Peyer's patch (tissue), 4 donors: ENCODE results near the gene BSCL2. TPM values are rescaled to one million over a fixed set of nuclear protein-coding genes. Genes with fewer than 3 reads are reported as not detected.
"Not testable (repeated sequence)": the region's sequence is repeated elsewhere in the genome, so short reads cannot be mapped to it uniquely, and the experiment has no call there.

Experiments
- DNase-seq, 3 donors: peaks; one replicate each; pipeline ENCODE4 v3.0.0-alpha.2; 2017 to 2019
- H3K27ac ChIP-seq, 4 donors: fragments of 200-600 bp; sonication (generic); one replicate each; pipeline ENCODE4 v1.5.1; 2016 to 2019
- H3K27me3 ChIP-seq, 2 donors: fragments of 200-600 bp; sonication (generic); one replicate each; pipeline ENCODE4 v1.5.1; 2019
- H3K36me3 ChIP-seq, 3 donors: fragments of 200-600 bp; sonication (generic); one replicate each; pipeline ENCODE4 v1.5.1; 2016 to 2019
- H3K4me1 ChIP-seq, 4 donors: fragments of 200-600 bp; sonication (generic); one replicate each; pipeline ENCODE4 v1.5.1; 2016 to 2019
- H3K4me3 ChIP-seq, 4 donors: fragments of 200-600 bp; sonication (generic); 1 replicate in 3 of 4; 2 replicates in 1 of 4; pipeline ENCODE4 v1.5.1; 2016 to 2019; ENCODE audit warnings: mild to moderate bottlenecking in 1 of 4
- H3K9me3 ChIP-seq, 4 donors: fragments of 200-600 bp; sonication (generic); one replicate each; pipeline ENCODE4 v1.5.1; 2016 to 2019; ENCODE audit warnings: mild to moderate bottlenecking in 1 of 4
- POLR2A ChIP-seq, 2 donors: fragments of 450-650 bp; IDR thresholded peaks; one replicate each; pipeline ENCODE4 v1.5.1; 2017; ENCODE audit warnings: antibody characterized with exemption in 2 of 2, mild to moderate bottlenecking in 2 of 2, moderate library complexity in 2 of 2
- total RNA-seq, 4 donors: library from RNA; depleted of rRNA; stranded (reverse); fragments of >200 nt; gene quantifications; one replicate each; pipeline ENCODE4 v1.1.0, GENCODE V29; 2016
- TF ChIP-seq, protein P1 (sequence below), 6 experiments: fragments of 450-650 bp in 4 of 6; fragments of 200-600 bp in 2 of 6; sonication (generic) in 1 of 6; IDR thresholded peaks; one replicate each; pipeline ENCODE4 v1.5.1; 2017 to 2019; ENCODE audit warnings: antibody characterized with exemption in 6 of 6, mild to moderate bottlenecking in 3 of 6, moderate library complexity in 1 of 6

BSCL2 gene
- total RNA-seq, 4 donors from 2014 or later: 51.5 to 71.2 (median 61.3) TPM

GRCh38 chr11:62705880-62706849, 1.1 kb downstream of the BSCL2 start:
- H3K27me3 ChIP-seq: no peaks in the 10 kb centered on the region
- DNase-seq: peak; percentile 95 to 97 (median 97)
- H3K4me1 ChIP-seq: peaks cover 0 to 35% (median 12%) of the 10 kb centered on the region in 4 donors
- H3K9me3 ChIP-seq: no peaks in the 10 kb centered on the region
- peaks cover 0 to 12% (median 0%) of the 10 kb centered on the region in 3 donors for H3K36me3 ChIP-seq
- H3K4me3 ChIP-seq: peak overlapping the region; percentile 63 to 87 (median 79)
- TF ChIP-seq, protein P1, sequence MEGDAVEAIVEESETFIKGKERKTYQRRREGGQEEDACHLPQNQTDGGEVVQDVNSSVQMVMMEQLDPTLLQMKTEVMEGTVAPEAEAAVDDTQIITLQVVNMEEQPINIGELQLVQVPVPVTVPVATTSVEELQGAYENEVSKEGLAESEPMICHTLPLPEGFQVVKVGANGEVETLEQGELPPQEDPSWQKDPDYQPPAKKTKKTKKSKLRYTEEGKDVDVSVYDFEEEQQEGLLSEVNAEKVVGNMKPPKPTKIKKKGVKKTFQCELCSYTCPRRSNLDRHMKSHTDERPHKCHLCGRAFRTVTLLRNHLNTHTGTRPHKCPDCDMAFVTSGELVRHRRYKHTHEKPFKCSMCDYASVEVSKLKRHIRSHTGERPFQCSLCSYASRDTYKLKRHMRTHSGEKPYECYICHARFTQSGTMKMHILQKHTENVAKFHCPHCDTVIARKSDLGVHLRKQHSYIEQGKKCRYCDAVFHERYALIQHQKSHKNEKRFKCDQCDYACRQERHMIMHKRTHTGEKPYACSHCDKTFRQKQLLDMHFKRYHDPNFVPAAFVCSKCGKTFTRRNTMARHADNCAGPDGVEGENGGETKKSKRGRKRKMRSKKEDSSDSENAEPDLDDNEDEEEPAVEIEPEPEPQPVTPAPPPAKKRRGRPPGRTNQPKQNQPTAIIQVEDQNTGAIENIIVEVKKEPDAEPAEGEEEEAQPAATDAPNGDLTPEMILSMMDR (IDR thresholded peaks at IDR 0.05): no peak
- peak in 1 of 2 donors; percentile 43 for TF ChIP-seq POLR2A (IDR thresholded peaks at IDR 0.05)
- H3K27ac ChIP-seq: peak overlapping the region; percentile 67 to 78 (median 73)

- peaks cover 0 to 7% (median 0%) of the 10 kb centered on the region in 3 donors for H3K36me3 ChIP-seq
- TF ChIP-seq, protein P1 (IDR thresholded peaks at IDR 0.05): no peak
- no peak for TF ChIP-seq POLR2A (IDR thresholded peaks at IDR 0.05)
- no peaks in the 10 kb centered on the region for H3K9me3 ChIP-seq
- peaks cover 0 to 35% (median 12%) of the 10 kb centered on the region in 4 donors for H3K4me1 ChIP-seq
- peak overlapping the region; percentile 67 to 78 (median 73) for H3K27ac ChIP-seq
- no peaks in the 10 kb centered on the region for H3K27me3 ChIP-seq
- no peak for DNase-seq
- peak overlapping the region; percentile 63 to 87 (median 79) for H3K4me3 ChIP-seq
Measured at GRCh38 chr11:62705413-62705812, 1.8 kb downstream of the BSCL2 start.

DNA sequence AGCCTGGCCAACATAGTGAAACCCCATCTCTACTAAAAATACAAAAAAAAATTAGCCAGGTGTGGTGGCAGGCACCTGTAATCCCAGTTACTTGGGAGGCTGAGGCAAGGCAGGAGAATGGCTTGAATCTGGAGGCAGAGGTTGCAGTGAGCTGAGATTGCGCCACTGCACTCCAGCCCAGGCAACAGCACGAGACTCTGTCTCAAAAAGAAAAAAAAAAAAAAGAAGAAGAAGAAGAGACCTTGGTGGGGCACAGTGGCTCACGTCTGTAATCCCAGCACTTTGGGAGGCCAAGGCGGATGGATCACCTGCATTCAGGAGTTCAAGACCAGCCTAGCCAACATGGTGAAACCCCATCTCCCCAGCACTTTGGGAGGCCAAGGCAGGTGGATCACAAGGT, 3.3 kb downstream of the BSCL2 start:
- not testable (repeated sequence) for DNase-seq

GRCh38 chr11:62702246-62702645, 5.0 kb downstream of the BSCL2 start:
- peaks cover 0 to 7% (median 0%) of the 10 kb centered on the region in 3 donors for H3K36me3 ChIP-seq
- no peak overlapping the region for H3K27ac ChIP-seq
- no peaks in the 10 kb centered on the region for H3K27me3 ChIP-seq
- no peak overlapping the region for H3K4me3 ChIP-seq
- H3K4me1 ChIP-seq: peaks cover 0 to 17% (median 11%) of the 10 kb centered on the region in 4 donors
- no peak for DNase-seq
- no peak for TF ChIP-seq POLR2A (IDR thresholded peaks at IDR 0.05)
- TF ChIP-seq, protein P1 (IDR thresholded peaks at IDR 0.05): no peak
- H3K9me3 ChIP-seq: no peaks in the 10 kb centered on the region

More for the DNA sequence above, 3.3 kb downstream of the BSCL2 start:
- not testable (repeated sequence) for H3K27ac ChIP-seq, H3K27me3 ChIP-seq, H3K9me3 ChIP-seq, H3K4me3 ChIP-seq, H3K36me3 ChIP-seq
- peaks cover 0 to 26% (median 12%) of the 10 kb centered on the region in 4 donors for H3K4me1 ChIP-seq

- Histone ChIP-seq H3K9me3 (no peaks in the 10 kb centered on the region), H3K4me3 (no peak overlapping the region), H3K27ac (no peak overlapping the region), H3K4me1 (no peaks in the 10 kb centered on the region), H3K36me3 (peaks cover 0 to 34% (median 0%) of the 10 kb centered on the region in 3 donors), H3K27me3 (no peaks in the 10 kb centered on the region)
- TF ChIP-seq POLR2A (IDR thresholded peaks at IDR 0.05): no peak
- TF ChIP-seq, protein P1 (IDR thresholded peaks at IDR 0.05): peak; percentile 54 to 81 (median 74)
- DNase-seq: peak; percentile 76 to 94 (median 86)
Measured at GRCh38 chr11:62694455-62695167, 12.6 kb downstream of the BSCL2 start.

DNA sequence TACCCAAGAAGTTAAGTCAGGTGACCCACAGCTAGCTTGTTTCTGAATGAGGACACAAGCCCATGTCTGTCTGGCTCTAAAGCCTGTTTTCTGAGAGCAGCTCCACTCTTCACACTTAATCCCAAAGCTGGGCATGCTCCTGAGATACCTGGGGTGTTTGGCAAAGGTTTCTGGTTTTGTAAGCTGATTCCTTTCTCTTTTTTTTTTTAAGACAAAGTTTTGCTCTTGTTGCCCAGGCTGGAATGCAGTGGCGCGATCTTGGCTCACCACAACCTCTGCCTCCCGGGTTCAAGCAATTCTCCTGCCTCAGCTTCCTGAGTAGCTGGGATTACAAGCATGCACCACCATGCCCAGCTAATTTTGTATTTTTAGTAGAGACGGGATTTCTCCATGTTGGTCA, 13.6 kb downstream of the BSCL2 start:
- H3K9me3 ChIP-seq, H3K27me3 ChIP-seq, H3K4me3 ChIP-seq, H3K27ac ChIP-seq, DNase-seq, H3K4me1 ChIP-seq: not testable (repeated sequence)
- H3K36me3 ChIP-seq: peaks cover 0 to 34% (median 0%) of the 10 kb centered on the region in 3 donors
